ENCODE data around the gene ZNF805.

DNA sequence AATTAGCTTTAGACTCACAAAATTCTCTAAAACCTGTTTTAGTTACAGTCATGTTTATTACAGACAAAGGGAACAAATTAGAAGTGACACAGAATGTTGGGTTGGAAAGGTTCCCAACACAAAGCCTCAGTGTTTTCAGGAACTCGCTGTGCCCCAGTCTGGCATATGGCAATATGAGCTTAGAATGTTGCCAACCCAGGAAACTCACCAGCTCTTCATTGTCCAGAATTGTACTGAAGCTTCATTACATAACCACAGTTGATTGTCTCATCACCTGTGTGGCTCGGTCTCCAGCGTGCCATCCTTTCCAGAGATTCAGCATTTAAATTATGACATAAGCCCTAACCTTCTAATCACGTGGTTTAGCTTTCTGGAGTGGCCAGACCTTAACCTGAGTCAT is 30.1 kb upstream of the ZNF805 start:
- TF ChIP-seq, protein P1, sequence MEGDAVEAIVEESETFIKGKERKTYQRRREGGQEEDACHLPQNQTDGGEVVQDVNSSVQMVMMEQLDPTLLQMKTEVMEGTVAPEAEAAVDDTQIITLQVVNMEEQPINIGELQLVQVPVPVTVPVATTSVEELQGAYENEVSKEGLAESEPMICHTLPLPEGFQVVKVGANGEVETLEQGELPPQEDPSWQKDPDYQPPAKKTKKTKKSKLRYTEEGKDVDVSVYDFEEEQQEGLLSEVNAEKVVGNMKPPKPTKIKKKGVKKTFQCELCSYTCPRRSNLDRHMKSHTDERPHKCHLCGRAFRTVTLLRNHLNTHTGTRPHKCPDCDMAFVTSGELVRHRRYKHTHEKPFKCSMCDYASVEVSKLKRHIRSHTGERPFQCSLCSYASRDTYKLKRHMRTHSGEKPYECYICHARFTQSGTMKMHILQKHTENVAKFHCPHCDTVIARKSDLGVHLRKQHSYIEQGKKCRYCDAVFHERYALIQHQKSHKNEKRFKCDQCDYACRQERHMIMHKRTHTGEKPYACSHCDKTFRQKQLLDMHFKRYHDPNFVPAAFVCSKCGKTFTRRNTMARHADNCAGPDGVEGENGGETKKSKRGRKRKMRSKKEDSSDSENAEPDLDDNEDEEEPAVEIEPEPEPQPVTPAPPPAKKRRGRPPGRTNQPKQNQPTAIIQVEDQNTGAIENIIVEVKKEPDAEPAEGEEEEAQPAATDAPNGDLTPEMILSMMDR (IDR thresholded peaks at IDR 0.05) = no peak
- no peak for TF ChIP-seq POLR2A (IDR thresholded peaks at IDR 0.05)
- TF ChIP-seq POLR2AphosphoS5 (IDR thresholded peaks at IDR 0.05) = no peak
